Tibial nerve (tissue), 4 donors: ENCODE measurements around the gene TFEC.

Source experiments
- EP300 ChIP-seq, 2 donors: sonication (generic); formaldehyde crosslinking; IDR thresholded peaks; one replicate each; pipeline ENCODE4 v1.6.1; 2017; ENCODE audit warnings: antibody characterized with exemption in 2 of 2, mild to moderate bottlenecking in 1 of 2
- POLR2A ChIP-seq, 2 donors: fragments of 450-650 bp; IDR thresholded peaks; one replicate each; pipeline ENCODE4 v1.6.1; 2017; ENCODE audit warnings: antibody characterized with exemption in 2 of 2, mild to moderate bottlenecking in 2 of 2, moderate library complexity in 2 of 2
- TF ChIP-seq, protein P1 (sequence below), 5 experiments: fragments of 200-600 bp in 3 of 5; fragments of 450-650 bp in 2 of 5; sonication (generic) in 3 of 5; IDR thresholded peaks; one replicate each; pipeline ENCODE4 v1.5.1; 2016 to 2019; ENCODE audit warnings: antibody characterized with exemption in 5 of 5, mild to moderate bottlenecking in 3 of 5, moderate library complexity in 2 of 5

DNA sequence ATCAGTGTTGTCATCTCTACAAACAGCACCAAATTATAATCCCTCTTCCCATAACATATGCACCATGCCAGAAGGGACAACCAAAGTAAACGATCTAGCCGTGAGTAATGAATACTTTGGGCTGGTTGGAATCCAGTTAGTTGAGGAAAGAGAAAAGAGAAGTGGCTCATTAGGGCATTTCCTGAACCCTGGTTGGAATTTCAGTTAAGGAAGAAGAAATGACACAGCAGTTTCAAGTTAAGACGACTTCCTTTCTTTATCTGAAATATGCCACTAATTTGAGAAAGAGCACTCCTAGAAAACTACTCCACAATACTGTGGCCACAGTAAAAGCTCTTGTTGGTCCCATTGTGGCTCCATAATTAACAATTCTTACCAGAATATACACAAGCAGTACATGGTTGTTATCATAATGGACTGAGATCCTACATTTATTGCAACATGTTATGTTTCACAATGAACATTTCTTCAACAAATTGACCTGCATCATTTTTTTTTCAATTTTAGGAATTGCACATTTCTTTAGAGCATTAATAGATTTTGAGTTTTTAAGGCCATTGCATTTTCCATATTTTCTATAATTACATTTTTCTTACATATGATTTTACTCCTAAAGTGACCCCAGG lies at the start of gene TFEC:
- TF ChIP-seq EP300 (IDR thresholded peaks at IDR 0.05) (peak in 1 of 2 donors; percentile 44), POLR2A (IDR thresholded peaks at IDR 0.05) (no peak)
- TF ChIP-seq, protein P1, sequence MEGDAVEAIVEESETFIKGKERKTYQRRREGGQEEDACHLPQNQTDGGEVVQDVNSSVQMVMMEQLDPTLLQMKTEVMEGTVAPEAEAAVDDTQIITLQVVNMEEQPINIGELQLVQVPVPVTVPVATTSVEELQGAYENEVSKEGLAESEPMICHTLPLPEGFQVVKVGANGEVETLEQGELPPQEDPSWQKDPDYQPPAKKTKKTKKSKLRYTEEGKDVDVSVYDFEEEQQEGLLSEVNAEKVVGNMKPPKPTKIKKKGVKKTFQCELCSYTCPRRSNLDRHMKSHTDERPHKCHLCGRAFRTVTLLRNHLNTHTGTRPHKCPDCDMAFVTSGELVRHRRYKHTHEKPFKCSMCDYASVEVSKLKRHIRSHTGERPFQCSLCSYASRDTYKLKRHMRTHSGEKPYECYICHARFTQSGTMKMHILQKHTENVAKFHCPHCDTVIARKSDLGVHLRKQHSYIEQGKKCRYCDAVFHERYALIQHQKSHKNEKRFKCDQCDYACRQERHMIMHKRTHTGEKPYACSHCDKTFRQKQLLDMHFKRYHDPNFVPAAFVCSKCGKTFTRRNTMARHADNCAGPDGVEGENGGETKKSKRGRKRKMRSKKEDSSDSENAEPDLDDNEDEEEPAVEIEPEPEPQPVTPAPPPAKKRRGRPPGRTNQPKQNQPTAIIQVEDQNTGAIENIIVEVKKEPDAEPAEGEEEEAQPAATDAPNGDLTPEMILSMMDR (IDR thresholded peaks at IDR 0.05): no peak
